SK-N-SH (cell line): ENCODE data around the gene PCNX3. TPM values are rescaled to one million over a fixed set of nuclear protein-coding genes. Genes with fewer than 3 reads are reported as not detected.

Experiments
- CTCF ChIA-PET: fragments of 300-600, 350-600 bp; formaldehyde crosslinking; extraction: SDS; loops from one replicate; lab custom pipeline; 2021; lab: Yijun Ruan, JAX
- POLR2A ChIA-PET: fragments of 350-600 bp; sonication (Branson Sonifier 250); formaldehyde crosslinking; extraction: SDS; loops from one replicate; lab custom pipeline; 2020; ENCODE audit warnings: antibody characterized with exemption, inconsistent platforms; lab: Yijun Ruan, JAX
- DNase-seq: peaks from one replicate; pipeline ENCODE4 v3.0.0; 2012
- H2AFZ ChIP-seq: fragments of 200-600 bp; sonication (generic); 2 replicates; pipeline ENCODE4 v1.8.1; 2016; ENCODE audit warnings: antibody characterized with exemption, mild to moderate bottlenecking, low read depth
- H3F3A ChIP-seq: fragments of 200-600 bp; sonication (generic); replicated peaks from 2 replicates; pipeline ENCODE3; 2016; ENCODE audit warnings: antibody characterized with exemption, mild to moderate bottlenecking; ENCODE audit not compliant: insufficient read depth
- H3K27ac ChIP-seq, 2 experiments: fragments of 200-500 bp in 1 of 2; fragments of 200-600 bp in 1 of 2; sonication (Bioruptor generic) in 1 of 2; sonication (generic), shearing (Covaris generic) in 1 of 2; 2 replicates each; pipeline versions ENCODE4 v1.5.1 to v1.6.1; 2014 to 2016; ENCODE audit warnings: low read depth in 2 of 2, inconsistent platforms in 1 of 2, low read length in 1 of 2, mild to moderate bottlenecking in 1 of 2, mixed read lengths in 1 of 2
- H3K27me3 ChIP-seq: fragments of 200-600 bp; sonication (generic), shearing (Covaris generic); 2 replicates; pipeline ENCODE4 v1.6.1; 2016; ENCODE audit warnings: mixed run types; ENCODE audit not compliant: insufficient read depth
- H3K36me3 ChIP-seq, 2 experiments: fragments of 200-500 bp in 1 of 2; fragments of 200-600 bp in 1 of 2; sonication (Bioruptor generic) in 1 of 2; sonication (generic) in 1 of 2; replicated peaks in 1 of 2; 2 replicates each; pipeline versions ENCODE3 to v1.5.1; 2014 to 2016; ENCODE audit warnings: low read length in 1 of 2, mild to moderate bottlenecking in 1 of 2; ENCODE audit not compliant: insufficient read depth in 2 of 2, control insufficient read depth in 1 of 2
- H3K4me1 ChIP-seq, 2 experiments: fragments of 200-500 bp in 1 of 2; fragments of 200-600 bp in 1 of 2; sonication (Bioruptor generic) in 1 of 2; sonication (generic), shearing (Covaris generic) in 1 of 2; 2 replicates each; pipeline versions ENCODE4 v1.5.1 to v1.6.1; 2014 to 2016; ENCODE audit warnings: low read depth in 1 of 2, low read length in 1 of 2, mixed run types in 1 of 2; ENCODE audit not compliant: insufficient read depth in 2 of 2, control insufficient read depth in 1 of 2
- H3K4me2 ChIP-seq: fragments of 200-600 bp; sonication (generic), shearing (Covaris generic); 2 replicates; pipeline ENCODE4 v1.6.1; 2017; ENCODE audit warnings: mixed run types
- H3K4me3 ChIP-seq, 2 experiments: fragments of 200-500 bp in 1 of 2; fragments of 200-600 bp in 1 of 2; sonication (Bioruptor generic) in 1 of 2; sonication (generic), shearing (Covaris generic) in 1 of 2; 2 replicates each; pipeline versions ENCODE4 v1.5.1 to v1.8.1; 2014 to 2016; ENCODE audit warnings: low read depth in 2 of 2, inconsistent platforms in 1 of 2, low read length in 1 of 2, mild to moderate bottlenecking in 1 of 2, mixed read lengths in 1 of 2, moderate library complexity in 1 of 2
- H3K79me2 ChIP-seq: fragments of 200-600 bp; sonication (generic); 2 replicates; pipeline ENCODE4 v1.8.1; 2017; ENCODE audit warnings: mild to moderate bottlenecking; ENCODE audit not compliant: insufficient read depth
- H3K9ac ChIP-seq: fragments of 200-600 bp; sonication (generic); 2 replicates; pipeline ENCODE4 v1.6.1; 2017; ENCODE audit warnings: mixed run types
- H3K9me2 ChIP-seq: fragments of 200-600 bp; sonication (generic); 2 replicates; pipeline ENCODE4 v1.6.1; 2017; ENCODE audit warnings: mixed run types
- H3K9me3 ChIP-seq: fragments of 200-600 bp; sonication (generic); 2 replicates; pipeline ENCODE4 v1.6.1; 2017; ENCODE audit warnings: mixed run types, mild to moderate bottlenecking, moderate library complexity
- H4K20me1 ChIP-seq: fragments of 200-600 bp; sonication (generic); 2 replicates; pipeline ENCODE4 v1.6.1; 2017; ENCODE audit warnings: mild to moderate bottlenecking, mixed run types; ENCODE audit not compliant: insufficient read depth
- MXI1 ChIP-seq: IDR thresholded peaks from 2 replicates; pipeline ENCODE4 v1.6.1; 2012; ENCODE audit warnings: mild to moderate bottlenecking, low read depth, low read length, improper control_type of control experiment
- POLR2AphosphoS5 ChIP-seq: IDR thresholded peaks from 2 replicates; pipeline ENCODE4 v1.6.1; 2012; ENCODE audit warnings: low read depth, low read length
- RCOR1 ChIP-seq: fragments of 150-350 bp; IDR thresholded peaks from 2 replicates; pipeline ENCODE4 v1.6.1; 2017; ENCODE audit warnings: antibody characterized with exemption, low read length
- RXRA ChIP-seq: IDR thresholded peaks from 2 replicates; pipeline ENCODE4 v1.4.0; 2012; ENCODE audit warnings: low read depth, mild to moderate bottlenecking, borderline replicate concordance
- TAF1 ChIP-seq: IDR thresholded peaks from 2 replicates; pipeline ENCODE4 v1.6.1; 2012; ENCODE audit warnings: low read depth, mild to moderate bottlenecking, low read length, moderate library complexity, borderline replicate concordance
- TEAD4 ChIP-seq: IDR thresholded peaks from 2 replicates; pipeline ENCODE4 v1.4.0; 2012; ENCODE audit warnings: mild to moderate bottlenecking, borderline replicate concordance; ENCODE audit not compliant: insufficient read depth
- WGBS: methylation state at CpG from one replicate; pipeline ENCODE4 v1.1.6; 2017; ENCODE audit warnings: low lambda C conversion rate; 5-methylcytosine and 5-hydroxymethylcytosine counted together
- polyA plus RNA-seq, 3 experiments: library from polyadenylated mRNA; depleted of rRNA; stranded (reverse); fragments of >200 nt; gene quantifications; 2 replicates each; pipeline ENCODE4 v1.2.3, GENCODE V29; 2012
- TF ChIP-seq, protein P1 (sequence below): IDR thresholded peaks from 2 replicates; pipeline ENCODE4 v1.6.1; 2012; ENCODE audit warnings: mild to moderate bottlenecking, low read depth, low read length, moderate library complexity
- TF ChIP-seq, protein P2 (sequence below): fragments of 200-600 bp; sonication (generic); IDR thresholded peaks from 2 replicates; pipeline ENCODE4 v1.6.1; 2017; ENCODE audit warnings: antibody characterized with exemption, mild to moderate bottlenecking, moderate library complexity

PCNX3 gene
- polyA plus RNA-seq, 1 of the 3 experiments (the other 2 are of a cell fraction): 33.7 TPM

DNA sequence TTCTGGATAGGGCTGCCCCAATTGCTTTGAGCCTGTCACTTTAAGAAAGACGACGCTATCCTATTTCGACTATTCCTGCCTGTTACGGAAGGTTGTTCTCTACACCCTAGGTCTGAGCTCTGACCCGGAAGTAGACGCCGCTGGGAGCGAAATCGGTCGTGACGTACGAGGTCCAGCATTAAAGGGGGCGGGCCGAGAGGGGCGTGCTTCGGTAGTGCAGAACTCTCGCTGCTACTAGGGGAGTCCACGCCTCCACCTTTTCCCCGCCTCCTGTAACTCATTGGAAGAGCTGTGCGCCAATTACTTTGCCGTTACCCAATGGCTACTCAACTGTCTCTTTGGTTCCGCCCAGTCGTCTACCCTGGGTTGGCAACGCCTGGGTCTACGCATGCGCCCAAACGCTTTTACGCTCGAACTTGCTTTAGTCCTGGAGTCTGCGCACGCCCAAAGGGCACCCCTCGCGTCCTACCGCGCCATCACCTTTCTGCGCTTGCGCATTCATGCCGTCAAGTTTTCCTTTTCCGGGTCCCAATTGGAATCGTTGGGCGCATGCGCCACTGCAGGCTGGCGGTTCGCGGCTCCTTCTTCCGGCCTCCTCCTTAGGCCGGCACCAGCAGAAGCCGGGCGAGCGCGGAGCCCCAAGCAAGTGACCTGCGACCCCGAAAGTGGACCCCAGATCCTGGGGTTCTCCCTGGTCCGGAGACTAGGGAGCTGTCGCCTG lies at the start of gene PCNX3 (continued):
- TF ChIP-seq TEAD4 (no peak), TAF1 (peak; percentile 62), MXI1 (peak; percentile 91)
- TF ChIP-seq, protein P1, sequence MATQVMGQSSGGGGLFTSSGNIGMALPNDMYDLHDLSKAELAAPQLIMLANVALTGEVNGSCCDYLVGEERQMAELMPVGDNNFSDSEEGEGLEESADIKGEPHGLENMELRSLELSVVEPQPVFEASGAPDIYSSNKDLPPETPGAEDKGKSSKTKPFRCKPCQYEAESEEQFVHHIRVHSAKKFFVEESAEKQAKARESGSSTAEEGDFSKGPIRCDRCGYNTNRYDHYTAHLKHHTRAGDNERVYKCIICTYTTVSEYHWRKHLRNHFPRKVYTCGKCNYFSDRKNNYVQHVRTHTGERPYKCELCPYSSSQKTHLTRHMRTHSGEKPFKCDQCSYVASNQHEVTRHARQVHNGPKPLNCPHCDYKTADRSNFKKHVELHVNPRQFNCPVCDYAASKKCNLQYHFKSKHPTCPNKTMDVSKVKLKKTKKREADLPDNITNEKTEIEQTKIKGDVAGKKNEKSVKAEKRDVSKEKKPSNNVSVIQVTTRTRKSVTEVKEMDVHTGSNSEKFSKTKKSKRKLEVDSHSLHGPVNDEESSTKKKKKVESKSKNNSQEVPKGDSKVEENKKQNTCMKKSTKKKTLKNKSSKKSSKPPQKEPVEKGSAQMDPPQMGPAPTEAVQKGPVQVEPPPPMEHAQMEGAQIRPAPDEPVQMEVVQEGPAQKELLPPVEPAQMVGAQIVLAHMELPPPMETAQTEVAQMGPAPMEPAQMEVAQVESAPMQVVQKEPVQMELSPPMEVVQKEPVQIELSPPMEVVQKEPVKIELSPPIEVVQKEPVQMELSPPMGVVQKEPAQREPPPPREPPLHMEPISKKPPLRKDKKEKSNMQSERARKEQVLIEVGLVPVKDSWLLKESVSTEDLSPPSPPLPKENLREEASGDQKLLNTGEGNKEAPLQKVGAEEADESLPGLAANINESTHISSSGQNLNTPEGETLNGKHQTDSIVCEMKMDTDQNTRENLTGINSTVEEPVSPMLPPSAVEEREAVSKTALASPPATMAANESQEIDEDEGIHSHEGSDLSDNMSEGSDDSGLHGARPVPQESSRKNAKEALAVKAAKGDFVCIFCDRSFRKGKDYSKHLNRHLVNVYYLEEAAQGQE: 0 out of 2 replicates have a peak, but pooled peaks have one; percentile 16
- TF ChIP-seq, protein P2, sequence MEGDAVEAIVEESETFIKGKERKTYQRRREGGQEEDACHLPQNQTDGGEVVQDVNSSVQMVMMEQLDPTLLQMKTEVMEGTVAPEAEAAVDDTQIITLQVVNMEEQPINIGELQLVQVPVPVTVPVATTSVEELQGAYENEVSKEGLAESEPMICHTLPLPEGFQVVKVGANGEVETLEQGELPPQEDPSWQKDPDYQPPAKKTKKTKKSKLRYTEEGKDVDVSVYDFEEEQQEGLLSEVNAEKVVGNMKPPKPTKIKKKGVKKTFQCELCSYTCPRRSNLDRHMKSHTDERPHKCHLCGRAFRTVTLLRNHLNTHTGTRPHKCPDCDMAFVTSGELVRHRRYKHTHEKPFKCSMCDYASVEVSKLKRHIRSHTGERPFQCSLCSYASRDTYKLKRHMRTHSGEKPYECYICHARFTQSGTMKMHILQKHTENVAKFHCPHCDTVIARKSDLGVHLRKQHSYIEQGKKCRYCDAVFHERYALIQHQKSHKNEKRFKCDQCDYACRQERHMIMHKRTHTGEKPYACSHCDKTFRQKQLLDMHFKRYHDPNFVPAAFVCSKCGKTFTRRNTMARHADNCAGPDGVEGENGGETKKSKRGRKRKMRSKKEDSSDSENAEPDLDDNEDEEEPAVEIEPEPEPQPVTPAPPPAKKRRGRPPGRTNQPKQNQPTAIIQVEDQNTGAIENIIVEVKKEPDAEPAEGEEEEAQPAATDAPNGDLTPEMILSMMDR: no peak

DNA sequence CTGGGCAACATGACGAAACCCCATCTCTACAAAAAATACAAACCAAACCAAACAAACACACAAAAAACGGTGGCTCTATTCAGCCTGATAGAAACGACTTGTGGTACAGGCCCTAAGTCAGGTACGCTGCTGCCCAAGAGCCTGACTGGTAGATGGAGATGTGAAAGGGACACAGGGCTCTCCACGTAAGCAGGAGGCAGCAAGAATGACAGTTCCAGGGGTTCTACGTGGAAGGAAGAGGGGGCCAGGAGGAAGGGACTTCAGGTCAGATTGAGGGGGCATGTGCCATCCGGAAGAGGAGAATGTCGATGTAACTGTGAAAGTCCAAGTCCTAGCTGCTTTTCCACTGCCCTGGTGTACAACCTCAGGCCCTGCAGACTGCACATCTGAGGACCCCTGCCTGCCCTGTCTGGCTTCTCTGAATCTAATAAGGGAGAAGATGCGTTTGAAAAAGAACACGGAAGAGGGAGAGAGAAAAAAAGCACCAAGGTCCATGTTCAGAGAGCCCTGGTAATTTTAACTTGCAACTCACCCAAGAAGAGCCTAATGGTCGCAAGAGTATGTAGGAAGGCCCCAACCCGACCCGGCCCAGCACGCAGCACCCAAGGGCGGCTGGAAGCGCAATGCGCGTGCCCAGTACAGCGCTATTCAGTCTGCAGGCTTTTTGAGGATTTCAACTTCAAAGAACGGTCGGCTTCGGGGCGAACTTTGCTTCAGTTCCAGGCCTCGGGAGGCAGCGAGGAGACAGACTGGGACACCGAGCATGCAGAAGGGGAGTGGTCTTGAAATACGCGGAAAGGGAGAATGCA lies 46.2 kb upstream of the PCNX3 start:
- Histone ChIP-seq H3K4me2 (peak overlapping the region; percentile 95), H3K4me1 (peaks cover 34 to 41% of the 10 kb centered on the region in 2 experiments; a peak in 3 of 4 replicates), H3K27ac (peak overlapping the region; percentile 81 to 97), H3K9me3 (no peaks in the 10 kb centered on the region), H3K9me2 (no peaks in the 10 kb centered on the region), H3F3A (peaks cover 34% of the 10 kb centered on the region), H3K4me3 (peak overlapping the region; percentile 76 to 99), H2AFZ (peak overlapping the region; percentile 69; the same call in 1 of the 2 replicates), H3K9ac (peak overlapping the region; percentile 74), H3K36me3 (peaks cover 3 to 4% of the 10 kb centered on the region in 2 experiments), H3K27me3 (no peaks in the 10 kb centered on the region), H3K79me2 (peaks cover 61% of the 10 kb centered on the region), H4K20me1 (peaks cover 11% of the 10 kb centered on the region)
- TF ChIP-seq RXRA (no peak), TAF1 (peak; percentile 60; the same call in 1 of the 2 replicates), RCOR1 (no peak), POLR2AphosphoS5 (0 out of 2 replicates have a peak, but pooled peaks have one; percentile 63)
- POLR2A ChIA-PET: interaction anchor here (0.9 to 1.7 kb wide), 7 partner anchors 10 to 145 kb away, joined by 3 to 12 read pairs (median 4); partner anchors contain the start of gene MALAT1
- no peak for DNase-seq
- WGBS: 3% methylated on average over 28 of the region's 28 CpGs
- CTCF ChIA-PET: interaction anchor here (0.5 to 13.6 kb wide), 12 partner anchors 9 to 45 kb away, joined by 3 to 295 read pairs (median 4); partner anchors contain the start of genes KCNK7 and LTBP3
